Trophoblast cell (in vitro differentiated cells and primary cell): ENCODE measurements around the gene CCNB1.
"Not testable (repeated sequence)": the region's sequence is repeated elsewhere in the genome, so short reads cannot be mapped to it uniquely, and the experiment has no call there.

Experiments
- DNase-seq, 2 donors: peaks; one replicate each; pipeline ENCODE4 v3.0.0-alpha.2; 2016
- H2AFZ ChIP-seq: 2 replicates; pipeline ENCODE4 v1.6.1; 2013; ENCODE audit warnings: low read length, moderate library complexity, mild to moderate bottlenecking; ENCODE audit not compliant: insufficient read depth, poor library complexity
- H2AK5ac ChIP-seq: 2 replicates; pipeline ENCODE4 v1.6.1; 2013; ENCODE audit warnings: mild to moderate bottlenecking, low read length
- H2BK120ac ChIP-seq: 2 replicates; pipeline ENCODE4 v1.6.1; 2013; ENCODE audit warnings: low read length, mild to moderate bottlenecking, moderate library complexity; ENCODE audit not compliant: insufficient read depth, poor library complexity
- H2BK12ac ChIP-seq: 2 replicates; pipeline ENCODE4 v1.6.1; 2013; ENCODE audit warnings: mild to moderate bottlenecking, low read length, moderate library complexity
- H2BK5ac ChIP-seq: 2 replicates; pipeline ENCODE4 v1.6.1; 2013; ENCODE audit warnings: low read length, low read depth, moderate library complexity, mild to moderate bottlenecking; ENCODE audit not compliant: poor library complexity
- H3K14ac ChIP-seq: 2 replicates; pipeline ENCODE4 v1.6.1; 2013; ENCODE audit warnings: mild to moderate bottlenecking, low read length
- H3K18ac ChIP-seq: 2 replicates; pipeline ENCODE4 v1.6.1; 2013; ENCODE audit warnings: mild to moderate bottlenecking, low read length
- H3K23ac ChIP-seq: 2 replicates; pipeline ENCODE4 v1.6.1; 2013; ENCODE audit warnings: low read length
- H3K27ac ChIP-seq: 2 replicates; pipeline ENCODE4 v1.5.1; 2013; ENCODE audit warnings: low read depth, mild to moderate bottlenecking, inconsistent platforms, low read length, moderate library complexity
- H3K27me3 ChIP-seq: 2 replicates; pipeline ENCODE4 v1.6.1; 2013; ENCODE audit warnings: inconsistent platforms, mild to moderate bottlenecking, low read length, moderate library complexity; ENCODE audit not compliant: insufficient read depth
- H3K36me3 ChIP-seq, 2 experiments: 1 replicate in 1 of 2; 2 replicates in 1 of 2; pipeline ENCODE4 v1.6.1; 2013; ENCODE audit warnings: low read length in 2 of 2, mild to moderate bottlenecking in 2 of 2, moderate library complexity in 1 of 2; ENCODE audit not compliant: insufficient read depth in 2 of 2, control insufficient read depth in 1 of 2
- H3K4ac ChIP-seq: 2 replicates; pipeline ENCODE4 v1.6.1; 2013; ENCODE audit warnings: low read depth, mild to moderate bottlenecking, low read length, moderate library complexity
- H3K4me1 ChIP-seq, 2 experiments: 1 replicate in 1 of 2; 2 replicates in 1 of 2; pipeline ENCODE4 v1.6.1; 2013; ENCODE audit warnings: low read length in 2 of 2, mild to moderate bottlenecking in 2 of 2, moderate library complexity in 1 of 2; ENCODE audit not compliant: insufficient read depth in 2 of 2, control insufficient read depth in 1 of 2
- H3K4me2 ChIP-seq: 2 replicates; pipeline ENCODE4 v1.6.1; 2013; ENCODE audit warnings: inconsistent platforms, mild to moderate bottlenecking, low read length, moderate library complexity
- H3K4me3 ChIP-seq: 2 replicates; pipeline ENCODE4 v1.5.1; 2013; ENCODE audit warnings: mild to moderate bottlenecking, low read depth, low read length, inconsistent platforms
- H3K79me1 ChIP-seq: one replicate; pipeline ENCODE4 v1.6.1; 2013; ENCODE audit warnings: low read length
- H3K79me2 ChIP-seq: 2 replicates; pipeline ENCODE4 v1.6.1; 2013; ENCODE audit warnings: low read length, mild to moderate bottlenecking; ENCODE audit not compliant: control insufficient read depth, insufficient read depth, poor library complexity
- H3K9ac ChIP-seq: 2 replicates; pipeline ENCODE4 v1.6.1; 2013; ENCODE audit warnings: mild to moderate bottlenecking, low read length
- H3K9me3 ChIP-seq: 2 replicates; pipeline ENCODE4 v1.6.1; 2013; ENCODE audit warnings: low read depth, mild to moderate bottlenecking, control low read depth, inconsistent platforms, low read length; ENCODE audit not compliant: insufficient read depth
- H4K12ac ChIP-seq: 2 replicates; pipeline ENCODE4 v1.6.1; 2013; ENCODE audit warnings: low read depth, mild to moderate bottlenecking, low read length, moderate library complexity
- H4K8ac ChIP-seq: 2 replicates; pipeline ENCODE4 v1.6.1; 2013; ENCODE audit warnings: low read depth, mild to moderate bottlenecking, low read length, moderate library complexity
- H4K91ac ChIP-seq: one replicate; pipeline ENCODE4 v1.6.1; 2013; ENCODE audit warnings: low read depth, mild to moderate bottlenecking, low read length, moderate library complexity
- WGBS: extraction: QIAGEN DNeasy Blood & Tissue Kit; methylation state at CpG from one replicate; pipeline ENCODE4 v1.1.7; 2013; ENCODE audit warnings: missing lambda C conversion rate; ENCODE audit not compliant: insufficient read length, insufficient coverage; ENCODE audit errors: extremely low coverage; 5-methylcytosine and 5-hydroxymethylcytosine counted together

The CCNB1 gene

DNA sequence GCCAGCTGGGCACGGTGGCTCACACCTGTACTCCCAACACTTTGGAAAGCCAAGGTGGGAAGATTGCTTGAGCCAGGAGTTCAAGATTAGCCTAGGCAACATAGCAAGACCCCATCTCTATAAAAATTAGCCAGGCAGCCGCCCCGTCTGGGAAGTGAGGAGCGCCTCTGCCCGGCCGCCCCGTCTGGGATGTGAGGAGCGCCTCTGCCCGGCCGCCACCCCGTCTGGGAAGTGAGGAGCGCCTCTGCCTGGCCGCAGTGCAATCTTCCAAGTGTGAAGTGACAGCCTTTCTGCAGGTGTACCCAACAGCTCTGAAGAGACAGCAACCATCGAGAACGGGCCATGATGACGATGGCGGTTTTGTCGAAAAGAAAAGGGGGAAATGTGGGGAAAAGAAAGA is 53.4 kb downstream of the CCNB1 start:
- not testable (repeated sequence) for DNase-seq, H2AK5ac ChIP-seq, H2BK12ac ChIP-seq, H3K23ac ChIP-seq, H4K12ac ChIP-seq, H3K4me3 ChIP-seq, H3K14ac ChIP-seq, H3K18ac ChIP-seq, H3K4me1 ChIP-seq, H3K27ac ChIP-seq, H2AFZ ChIP-seq, H3K36me3 ChIP-seq, H3K79me1 ChIP-seq, H3K9me3 ChIP-seq, H3K4ac ChIP-seq, H3K79me2 ChIP-seq, H3K27me3 ChIP-seq, H3K4me2 ChIP-seq, H3K9ac ChIP-seq, H4K91ac ChIP-seq, H4K8ac ChIP-seq, H2BK5ac ChIP-seq, H2BK120ac ChIP-seq
- WGBS = no CpG with 5 or more reads among the region's 18 CpGs

DNA sequence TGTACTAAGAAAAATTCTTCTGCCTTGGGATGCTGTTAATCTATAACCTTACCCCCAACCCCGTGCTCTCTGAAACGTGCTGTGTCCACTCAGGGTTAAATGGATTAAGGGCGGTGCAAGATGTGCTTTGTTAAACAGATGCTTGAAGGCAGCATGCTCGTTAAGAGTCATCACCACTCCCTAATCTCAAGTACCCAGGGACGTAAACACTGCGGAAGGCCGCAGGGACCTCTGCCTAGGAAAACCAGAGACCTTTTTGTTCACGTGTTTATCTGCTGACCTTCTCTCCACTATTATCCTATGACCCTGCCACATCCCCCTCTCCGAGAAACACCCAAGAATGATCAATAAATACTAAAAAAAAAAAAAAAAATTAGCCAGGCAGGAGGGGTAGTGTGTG is 53.9 kb downstream of the CCNB1 start:
- not testable (repeated sequence) for H4K12ac ChIP-seq, H3K14ac ChIP-seq, H3K18ac ChIP-seq, H4K8ac ChIP-seq, H3K4ac ChIP-seq, H2AK5ac ChIP-seq, H3K79me2 ChIP-seq, H2AFZ ChIP-seq, H3K79me1 ChIP-seq, H3K9me3 ChIP-seq, H3K36me3 ChIP-seq, H2BK120ac ChIP-seq, H3K27ac ChIP-seq, H3K4me3 ChIP-seq, H2BK12ac ChIP-seq, H3K9ac ChIP-seq, H3K4me1 ChIP-seq, H2BK5ac ChIP-seq, H3K23ac ChIP-seq, H4K91ac ChIP-seq, H3K4me2 ChIP-seq, DNase-seq, H3K27me3 ChIP-seq
- whole genome bisulfite sequencing = no CpG with 5 or more reads among the region's 9 CpGs

DNA sequence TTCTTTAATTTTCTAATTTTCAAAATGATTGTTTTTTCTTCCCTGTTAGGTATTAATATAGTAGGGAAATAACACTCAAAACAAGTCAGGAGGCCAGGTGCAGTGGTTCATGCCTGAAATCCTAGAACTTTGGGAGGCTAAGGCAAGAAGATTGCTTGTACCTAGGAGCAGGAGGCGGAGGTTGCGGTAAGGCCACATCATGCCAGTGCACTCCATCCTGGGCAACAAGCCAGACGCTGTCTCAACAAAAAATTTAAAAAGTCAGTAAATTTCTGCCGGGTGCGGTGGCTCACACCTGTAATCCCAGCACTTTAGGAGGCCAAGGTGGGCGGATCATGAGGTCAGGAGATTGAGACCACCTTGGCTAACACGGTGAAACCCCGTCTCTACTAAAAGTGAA is 57.6 kb downstream of the CCNB1 start:
- H3K9me3 ChIP-seq = no peaks in the 10 kb centered on the region
- no peaks in the 10 kb centered on the region for H3K79me1 ChIP-seq
- H3K79me2 ChIP-seq = no peaks in the 10 kb centered on the region
- H3K4me1 ChIP-seq = no peaks in the 10 kb centered on the region
- no peak overlapping the region for H2AK5ac ChIP-seq
- WGBS = no CpG with 5 or more reads among the region's 8 CpGs
- H2BK12ac ChIP-seq = no peak overlapping the region
- no peak overlapping the region for H3K9ac ChIP-seq
- no peak overlapping the region for H3K23ac ChIP-seq
- no peak overlapping the region for H2AFZ ChIP-seq
- H3K4me3 ChIP-seq = no peak overlapping the region
- no peak overlapping the region for H2BK120ac ChIP-seq
- H3K18ac ChIP-seq = no peak overlapping the region
- H4K91ac ChIP-seq = no peak overlapping the region
- H3K14ac ChIP-seq = no peak overlapping the region
- no peak overlapping the region for H4K12ac ChIP-seq
- H4K8ac ChIP-seq = no peak overlapping the region
- H3K4ac ChIP-seq = no peak overlapping the region
- DNase-seq = no peak
- H3K4me2 ChIP-seq = no peak overlapping the region
- no peak overlapping the region for H2BK5ac ChIP-seq
- H3K36me3 ChIP-seq = peaks cover 4 to 7% of the 10 kb centered on the region in 2 experiments
- H3K27me3 ChIP-seq = no peaks in the 10 kb centered on the region
- H3K27ac ChIP-seq = no peak overlapping the region

DNA sequence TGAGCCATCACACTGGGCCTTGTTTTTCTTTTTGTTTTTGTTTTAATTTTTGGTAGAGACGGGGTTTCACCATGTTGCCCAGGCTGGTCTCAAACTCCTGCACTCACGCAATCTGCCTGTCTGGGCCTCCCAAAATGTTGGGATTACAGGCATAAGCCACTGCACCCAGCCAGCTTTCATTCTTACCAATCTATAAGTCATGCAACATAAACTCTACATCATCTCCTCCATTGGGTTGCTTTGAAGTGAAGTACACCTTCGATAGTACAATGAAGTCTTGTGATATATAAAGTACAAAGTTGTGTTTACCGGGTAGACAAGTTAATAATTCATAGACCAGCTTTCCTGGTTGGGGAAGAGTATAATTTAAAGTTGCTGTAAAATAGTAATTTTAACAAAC is 58.9 kb downstream of the CCNB1 start:
- no peak overlapping the region for H2BK5ac ChIP-seq
- no peak overlapping the region for H3K23ac ChIP-seq
- H2BK12ac ChIP-seq = no peak overlapping the region
- no peaks in the 10 kb centered on the region for H3K4me1 ChIP-seq
- H3K4me2 ChIP-seq = no peak overlapping the region
- no peak overlapping the region for H3K18ac ChIP-seq
- no peak overlapping the region for H2BK120ac ChIP-seq
- no peaks in the 10 kb centered on the region for H3K27me3 ChIP-seq
- H3K4me3 ChIP-seq = no peak overlapping the region
- H4K8ac ChIP-seq = no peak overlapping the region
- H3K36me3 ChIP-seq = peaks cover 7% of the 10 kb centered on the region in 2 experiments
- H3K9me3 ChIP-seq = no peaks in the 10 kb centered on the region
- H3K79me2 ChIP-seq = no peaks in the 10 kb centered on the region
- no peak overlapping the region for H4K12ac ChIP-seq
- H2AK5ac ChIP-seq = no peak overlapping the region
- H3K4ac ChIP-seq = no peak overlapping the region
- H4K91ac ChIP-seq = no peak overlapping the region
- H3K14ac ChIP-seq = no peak overlapping the region
- H3K79me1 ChIP-seq = no peaks in the 10 kb centered on the region
- H3K27ac ChIP-seq = no peak overlapping the region
- H3K9ac ChIP-seq = no peak overlapping the region
- no CpG with 5 or more reads among the region's 4 CpGs for WGBS
- no peak for DNase-seq
- H2AFZ ChIP-seq = no peak overlapping the region
